NB4 (cell line): ENCODE data around the gene C1orf21.

Source experiments
- DNase-seq: peaks from one replicate; pipeline ENCODE4 v3.0.0; 2010; ENCODE audit warnings: low read depth
- H3K4me3 ChIP-seq: one replicate; pipeline ENCODE4 v1.5.1; 2011; ENCODE audit warnings: mild to moderate bottlenecking, low read depth, low read length, moderate library complexity
- CTCF ChIP-seq: IDR thresholded peaks from one replicate; pipeline ENCODE4 v1.5.1; 2012; ENCODE audit warnings: low read depth, low read length
- MAX ChIP-seq: IDR thresholded peaks from 2 replicates; pipeline ENCODE4 v1.6.1; 2011; ENCODE audit warnings: low read depth, low read length
- MYC ChIP-seq: IDR thresholded peaks from 2 replicates; pipeline ENCODE4 v1.6.1; 2011; ENCODE audit warnings: low read depth, low read length
- POLR2A ChIP-seq: IDR thresholded peaks from 2 replicates; pipeline ENCODE4 v1.6.1; 2011; ENCODE audit warnings: mild to moderate bottlenecking; ENCODE audit not compliant: insufficient read length; ENCODE audit errors: extremely low read depth

C1orf21 gene

GRCh38 chr1:184555665-184556641 lies 169.1 kb downstream of the C1orf21 start:
- no peak overlapping the region for H3K4me3 ChIP-seq
- DNase-seq, result no peak
- TF ChIP-seq MYC, result no peak
- TF ChIP-seq POLR2A, result no peak
- no peak for TF ChIP-seq MAX
- TF ChIP-seq CTCF, result no peak

- DNase-seq, result no peak
- TF ChIP-seq MYC, result no peak
- TF ChIP-seq CTCF, result no peak
- no peak for TF ChIP-seq POLR2A
- no peak for TF ChIP-seq MAX
- H3K4me3 ChIP-seq, result no peak overlapping the region
These were observed 169.8 kb downstream of the C1orf21 start for GRCh38 chr1:184556665-184557064.

GRCh38 chr1:184557423-184558347 lies 170.9 kb downstream of the C1orf21 start:
- H3K4me3 ChIP-seq, result no peak overlapping the region
- DNase-seq, result no peak
- TF ChIP-seq MAX, result no peak

GRCh38 chr1:184558691-184559090 lies 171.9 kb downstream of the C1orf21 start:
- TF ChIP-seq MAX (no peak), POLR2A (no peak), CTCF (no peak), MYC (no peak)
- no peak for DNase-seq
- no peak overlapping the region for H3K4me3 ChIP-seq

- no peak overlapping the region for H3K4me3 ChIP-seq
- peak; percentile 15 for DNase-seq
- TF ChIP-seq MAX (no peak), POLR2A (no peak), CTCF (no peak), MYC (no peak)
These were observed 172.4 kb downstream of the C1orf21 start for GRCh38 chr1:184559117-184559713.
